HG03280 (cell line): ENCODE measurements around the gene SNX30.

Experiments
- ATAC-seq: cut with Tn5 transposase; IDR thresholded peaks from one replicate; pipeline ENCODE4 v1.9.1; 2021; ENCODE audit warnings: mild to moderate bottlenecking, moderate library complexity; ENCODE audit not compliant: unreplicated experiment

SNX30 gene

DNA sequence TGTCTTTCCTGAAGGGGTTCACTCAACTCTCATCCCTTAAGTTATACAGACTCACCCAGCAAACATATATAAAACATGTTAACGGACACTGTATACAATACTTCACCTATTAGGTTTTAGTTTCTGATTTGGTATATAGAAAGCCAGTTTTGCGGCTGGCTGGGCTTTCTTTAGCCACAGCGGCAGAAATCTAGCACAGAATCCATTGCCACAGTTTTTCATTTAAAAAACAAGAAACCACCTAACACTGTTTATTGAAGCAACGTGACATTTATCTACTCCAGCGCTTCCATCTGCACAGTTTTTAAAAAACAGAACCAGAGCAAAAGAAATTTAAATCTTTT is 67.3 kb downstream of the SNX30 start:
- no peak for ATAC-seq

DNA sequence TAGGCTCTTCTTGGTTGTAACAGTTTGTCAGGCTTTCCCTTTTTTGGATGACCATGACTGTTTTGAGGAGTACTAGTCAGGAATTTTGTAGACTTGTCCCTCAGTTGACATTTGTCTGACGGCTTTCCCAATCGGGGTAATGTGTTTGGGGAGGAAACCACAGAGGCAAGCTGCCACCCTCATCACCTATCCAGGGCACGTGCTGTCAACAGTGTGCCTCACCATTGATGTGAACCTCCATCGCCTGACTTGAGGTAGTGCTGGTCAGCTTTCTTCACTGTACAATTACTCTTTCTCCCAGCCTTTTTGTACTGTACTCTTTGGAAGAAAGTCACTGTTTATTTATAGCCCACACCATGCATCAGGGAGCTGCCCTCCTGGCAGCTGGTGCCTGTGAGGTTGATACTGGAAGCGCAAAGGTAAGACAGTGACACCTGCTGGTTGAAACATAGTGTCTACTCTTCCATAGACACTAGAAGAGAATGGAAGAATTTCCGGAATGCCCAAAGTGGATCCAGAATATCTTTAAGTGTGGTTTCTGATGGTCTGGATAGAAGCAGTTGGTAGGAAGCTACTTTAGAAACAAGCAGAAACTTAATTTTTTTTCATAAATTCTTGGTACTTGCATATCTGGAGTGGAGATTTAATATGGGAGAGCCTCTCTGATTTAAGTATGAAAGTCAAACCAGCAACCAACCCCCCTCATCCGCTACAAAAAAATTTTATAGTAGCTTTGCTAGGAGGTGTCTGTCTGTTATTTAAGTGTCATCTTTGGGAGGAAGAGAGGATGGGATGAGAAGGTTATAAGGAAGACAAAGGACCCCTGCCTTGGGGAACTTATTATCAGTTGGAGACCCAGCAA is 69.3 kb downstream of the SNX30 start:
- peak; percentile 68 for ATAC-seq

DNA sequence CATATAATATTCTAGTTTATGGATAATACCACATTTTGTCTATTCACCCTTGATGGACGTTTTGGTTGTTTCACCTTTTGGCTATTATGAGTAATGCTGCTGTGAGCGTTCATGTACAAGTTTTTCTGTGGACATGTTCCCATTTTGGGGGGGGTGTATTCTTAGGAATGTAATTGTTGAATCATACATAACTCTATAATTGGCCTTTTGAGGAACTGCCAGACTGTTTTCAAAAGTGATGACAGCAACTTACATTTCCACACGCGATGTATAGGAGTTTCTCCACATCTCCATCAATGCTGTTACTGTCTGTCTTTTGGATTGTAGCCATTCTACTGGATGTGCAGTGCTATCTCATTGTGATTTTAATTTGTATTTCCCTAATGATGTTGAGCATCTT is 70.3 kb downstream of the SNX30 start:
- ATAC-seq: no peak

- no peak for ATAC-seq
Observed at GRCh38 chr9:112822618-112823017, 72.1 kb downstream of the SNX30 start.

DNA sequence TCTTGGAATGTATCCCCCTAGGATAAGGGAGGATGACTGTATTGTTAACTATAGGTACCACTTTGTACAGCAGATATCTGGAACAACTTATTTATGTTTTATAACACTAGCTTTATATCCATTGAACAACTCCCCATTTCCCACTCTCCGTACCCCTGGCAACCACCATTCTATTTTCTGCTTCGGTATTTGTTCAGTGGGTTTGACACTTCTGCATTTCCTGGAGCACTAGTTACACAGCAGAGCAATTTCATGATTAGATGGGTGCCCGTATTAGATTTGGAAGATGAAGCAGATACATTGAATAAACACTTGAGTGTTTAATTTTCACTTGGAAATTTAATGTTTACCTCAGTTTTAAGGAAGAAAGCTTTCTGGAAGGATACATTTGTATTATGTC is 72.7 kb downstream of the SNX30 start:
- no peak for ATAC-seq

DNA sequence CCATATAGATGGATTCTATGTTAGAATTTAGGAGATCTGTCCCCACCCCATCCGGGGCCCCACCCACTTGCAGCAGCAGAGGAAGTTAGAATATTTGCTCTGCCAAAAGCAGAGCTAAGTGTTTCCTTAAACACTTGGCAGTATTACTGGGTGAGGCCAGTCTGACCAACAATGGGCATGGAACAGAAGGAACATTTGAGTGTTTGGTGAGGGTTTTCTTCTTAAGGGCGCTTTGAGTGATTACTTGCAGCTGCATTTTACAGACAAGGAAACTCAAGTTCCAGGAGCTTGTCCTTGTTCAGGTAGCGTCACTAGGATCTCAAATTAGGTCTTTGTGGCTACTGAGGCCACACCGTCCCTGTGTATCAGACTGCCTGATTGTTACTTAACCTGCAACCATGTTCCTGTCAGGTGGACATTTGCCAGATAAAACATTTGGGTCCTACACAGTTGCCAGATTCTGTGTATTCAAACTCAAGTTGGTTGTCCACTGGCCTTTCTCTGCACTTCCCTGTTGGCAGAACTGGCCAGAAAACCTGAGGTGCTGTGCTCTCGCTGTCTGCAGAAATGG is 80.8 kb downstream of the SNX30 start:
- ATAC-seq: no peak

GRCh38 chr9:112831969-112832368 is 81.4 kb downstream of the SNX30 start:
- ATAC-seq: no peak

DNA sequence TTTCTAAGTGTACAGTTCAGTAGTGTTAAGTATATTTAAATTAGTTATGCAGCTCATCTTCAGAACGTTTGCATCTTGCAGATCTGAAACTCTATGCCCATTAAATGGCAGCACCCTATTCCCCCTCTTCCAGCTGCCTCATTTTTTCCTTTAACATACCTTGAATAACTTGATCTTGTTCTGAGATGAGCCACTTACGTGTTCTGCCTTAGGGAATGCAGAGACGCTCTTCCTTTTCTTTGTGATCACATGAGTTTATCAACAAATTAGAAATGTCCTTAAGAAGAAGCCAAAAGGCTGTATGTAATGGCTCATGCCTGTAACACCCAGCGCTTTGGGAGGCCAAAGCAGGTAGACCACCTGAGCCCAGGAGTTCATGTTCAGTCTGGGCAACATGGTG is 82.5 kb downstream of the SNX30 start:
- ATAC-seq: no peak

DNA sequence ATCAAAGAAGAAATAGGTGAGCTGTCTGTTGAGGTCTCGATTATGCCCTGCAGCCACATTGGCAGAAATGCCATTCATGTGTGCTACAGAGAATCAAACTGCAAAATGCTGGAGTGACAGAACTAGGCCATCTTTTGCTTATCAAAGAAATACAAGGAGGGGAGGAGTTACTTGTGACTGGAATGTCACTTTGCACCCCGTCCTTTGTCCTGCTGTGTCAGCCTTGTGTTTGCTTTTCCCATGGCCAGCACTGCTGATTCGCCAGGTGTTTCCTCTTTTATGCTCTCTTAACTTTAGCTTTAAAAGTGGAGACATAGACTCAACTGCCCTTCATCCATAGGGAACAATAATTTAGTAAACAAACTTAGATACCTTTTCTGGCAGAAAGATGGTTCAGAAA is 85.8 kb downstream of the SNX30 start:
- ATAC-seq: no peak

GRCh38 chr9:112838342-112838741 is 87.8 kb downstream of the SNX30 start:
- ATAC-seq: no peak

DNA sequence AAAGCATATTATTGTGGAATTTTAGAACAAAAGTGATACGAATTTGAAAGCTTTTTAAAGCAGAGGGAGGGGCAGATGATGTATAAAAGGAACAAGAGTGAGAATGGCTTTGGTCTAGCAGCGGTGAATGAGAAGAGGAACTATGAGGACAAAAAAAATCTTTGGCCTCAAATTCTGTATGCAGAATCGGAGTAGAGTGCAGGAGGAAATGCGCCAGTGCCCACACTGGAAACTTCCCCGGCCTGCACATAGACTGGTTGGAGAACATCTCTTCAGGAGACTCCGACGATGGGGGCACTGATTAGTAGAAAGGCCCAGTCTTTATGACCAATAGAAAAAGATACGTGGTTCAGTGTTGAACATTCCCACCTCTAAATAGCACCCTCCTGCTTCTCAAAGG is 88.8 kb downstream of the SNX30 start:
- no peak for ATAC-seq

GRCh38 chr9:112841261-112841660 is 90.7 kb downstream of the SNX30 start:
- no peak for ATAC-seq

GRCh38 chr9:112842555-112842954 is 92.0 kb downstream of the SNX30 start:
- no peak for ATAC-seq

GRCh38 chr9:112844771-112845542 is 94.4 kb downstream of the SNX30 start:
- peak; percentile 78 for ATAC-seq

GRCh38 chr9:112846528-112847488 is 96.2 kb downstream of the SNX30 start:
- ATAC-seq: no peak

DNA sequence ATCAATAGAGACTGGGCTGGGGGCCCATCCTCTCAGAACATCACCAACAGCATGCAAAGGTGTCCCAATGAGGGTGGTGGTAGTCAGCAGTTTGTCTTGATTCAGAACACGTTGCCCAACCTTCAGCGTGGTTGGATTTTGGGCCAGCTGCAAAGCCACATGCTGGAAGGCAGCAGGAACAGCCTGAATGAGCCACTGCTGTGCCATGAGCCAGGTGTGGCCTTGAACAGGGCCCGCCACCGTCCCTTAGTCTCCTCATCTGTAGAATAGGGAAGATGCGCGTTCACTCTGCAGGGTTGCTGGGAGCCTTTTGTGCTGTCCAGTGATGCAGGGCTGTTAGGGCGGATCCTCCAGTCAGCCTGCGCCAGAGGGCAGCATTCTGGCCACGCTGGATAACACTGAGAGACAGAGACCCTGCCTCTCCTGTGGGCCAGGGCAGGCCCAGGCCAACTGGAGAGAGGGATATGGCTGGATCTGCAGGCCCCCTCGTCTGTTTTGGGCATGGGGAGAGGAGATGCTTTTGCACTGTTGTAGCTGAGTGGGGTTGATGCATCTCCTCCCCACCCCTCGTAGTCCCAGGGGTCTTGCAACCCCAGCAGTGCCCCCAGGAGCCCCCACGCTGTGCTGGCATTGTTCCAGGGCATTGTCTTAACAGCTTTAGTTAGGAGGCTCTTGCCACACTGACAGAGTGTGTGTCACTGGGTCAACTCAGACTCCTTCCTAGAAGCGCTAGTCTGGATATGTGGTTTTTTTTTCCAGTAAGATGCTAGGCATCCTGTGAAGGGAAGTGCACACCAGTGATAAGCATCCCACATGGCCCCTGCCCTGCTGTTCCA is 98.0 kb downstream of the SNX30 start:
- ATAC-seq: no peak

DNA sequence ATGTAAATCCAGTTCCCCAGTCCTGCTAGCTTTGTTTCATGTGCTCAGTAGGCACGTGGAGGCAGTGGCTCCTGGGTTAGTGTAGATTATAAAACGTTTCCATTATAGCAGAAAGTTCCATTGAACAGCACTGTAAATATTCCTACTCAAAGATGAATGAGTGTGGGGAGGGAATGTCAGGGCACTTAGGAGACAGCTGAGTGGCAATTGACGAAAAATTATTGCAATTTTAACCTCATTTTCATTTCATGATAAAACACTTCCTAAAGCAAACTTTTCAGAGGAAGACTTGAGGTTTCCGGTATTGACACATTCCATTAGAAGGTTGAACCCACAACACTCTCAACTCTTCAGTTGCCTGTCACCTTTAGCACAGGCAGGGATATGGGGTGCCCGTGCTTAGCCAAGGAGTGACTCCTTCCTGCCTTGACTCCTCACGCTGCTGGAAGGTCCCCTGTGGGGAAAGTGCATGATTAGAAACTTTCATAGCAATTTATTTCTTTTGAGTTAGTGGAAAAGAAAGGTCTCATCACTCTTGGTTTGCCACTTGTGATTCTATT is 98.9 kb downstream of the SNX30 start:
- no peak for ATAC-seq

DNA sequence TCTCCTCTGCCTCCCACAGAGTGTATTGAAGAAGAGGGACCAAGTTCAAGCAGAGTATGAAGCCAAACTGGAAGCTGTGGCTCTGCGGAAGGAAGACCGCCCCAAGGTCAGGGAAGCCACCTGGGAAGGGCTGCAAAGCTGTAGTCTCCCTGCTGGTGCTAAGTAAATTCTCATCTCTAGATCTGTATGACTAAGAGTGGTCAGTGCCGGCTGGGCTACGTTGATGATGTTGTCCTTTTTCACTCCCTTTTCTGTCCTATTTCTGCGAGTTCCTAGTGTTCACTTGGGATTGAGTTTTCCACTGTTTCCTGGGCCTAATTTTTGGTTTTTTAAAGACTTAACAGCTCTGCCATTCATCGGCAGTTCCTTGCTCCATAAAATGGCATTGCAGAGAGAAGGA is 100.3 kb downstream of the SNX30 start:
- ATAC-seq: no peak

DNA sequence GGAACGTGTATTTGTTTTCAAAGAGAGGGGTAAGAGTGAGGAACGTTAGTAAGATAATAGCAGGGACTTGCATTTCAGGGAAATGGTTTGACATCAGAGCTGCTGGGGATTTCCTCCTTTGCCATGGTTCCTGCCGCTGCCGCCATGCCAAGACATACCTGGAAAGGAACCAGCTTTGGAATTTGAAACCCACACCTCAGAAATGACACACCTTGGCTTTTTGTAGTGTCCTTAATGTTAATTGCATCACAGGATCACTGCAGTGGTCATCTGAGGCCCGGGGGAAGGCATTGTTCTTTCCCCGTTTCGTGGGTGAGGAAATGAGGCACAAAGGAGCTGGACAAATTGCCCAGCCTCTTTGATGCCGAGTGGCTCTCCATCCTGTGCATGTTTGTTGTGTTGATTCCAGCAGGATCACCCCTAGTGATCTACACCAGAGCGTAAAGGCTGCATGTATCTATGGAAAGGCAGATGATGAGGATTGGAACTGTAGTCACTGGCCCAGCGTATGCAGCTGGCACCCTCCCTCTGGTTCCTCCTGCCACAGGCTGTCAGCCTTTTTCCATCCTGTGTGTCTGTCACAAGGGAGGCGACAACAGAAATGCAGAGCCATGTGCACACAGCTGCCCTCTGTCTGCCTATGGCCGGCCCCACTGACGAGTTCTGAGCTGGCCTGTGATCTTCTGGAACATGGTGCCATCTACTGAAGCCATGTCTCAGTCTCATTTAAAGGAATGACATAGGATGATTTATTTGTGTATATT is 102.4 kb downstream of the SNX30 start:
- no peak for ATAC-seq
